GM12873 (cell line): Measurements from ENCODE around the gene ATP8B1.

Experiments used
- CTCF ChIP-seq: IDR thresholded peaks from 2 replicates; pipeline ENCODE4 v1.5.1; 2012; ENCODE audit warnings: low read depth, mild to moderate bottlenecking, moderate library complexity, low read length, control low read depth; ENCODE audit not compliant: insufficient read depth; ENCODE audit errors: missing control alignments

Gene ATP8B1

GRCh38 chr18:57698571-57699276 lies 104.4 kb downstream of the ATP8B1 start:
- no peak for TF ChIP-seq CTCF

GRCh38 chr18:57697426-57697825 lies 105.7 kb downstream of the ATP8B1 start:
- TF ChIP-seq CTCF: no peak

GRCh38 chr18:57696271-57696670 lies 106.8 kb downstream of the ATP8B1 start:
- no peak for TF ChIP-seq CTCF

GRCh38 chr18:57691363-57691762 lies 111.8 kb downstream of the ATP8B1 start:
- TF ChIP-seq CTCF: no peak

GRCh38 chr18:57687970-57688369 lies 115.1 kb downstream of the ATP8B1 start:
- TF ChIP-seq CTCF: no peak

GRCh38 chr18:57683470-57683869 lies 119.6 kb downstream of the ATP8B1 start:
- TF ChIP-seq CTCF: no peak

GRCh38 chr18:57677262-57678211 lies 125.6 kb downstream of the ATP8B1 start:
- no peak for TF ChIP-seq CTCF
